ENCODE measurements around the gene KCTD5.
"Not testable (repeated sequence)": the region's sequence is repeated elsewhere in the genome, so short reads cannot be mapped to it uniquely, and the experiment has no call there.

- not testable (repeated sequence) for TF ChIP-seq POLR2AphosphoS5 (IDR thresholded peaks at IDR 0.05; ENCODE audit: low read depth, low read length); POLR2A (IDR thresholded peaks at IDR 0.05; ENCODE audit: low read depth, low read length); TAF1 (IDR thresholded peaks at IDR 0.05; ENCODE audit: low read depth, low read length); POU2F2 (IDR thresholded peaks at IDR 0.05; ENCODE audit: low read depth, low read length); PAX5 (IDR thresholded peaks at IDR 0.05; ENCODE audit: insufficient read depth, low read length, severe bottlenecking)
Measured at GRCh38 chr16:2678206-2678965, 3.9 kb upstream of the KCTD5 start.
